Ovary (tissue), 3 donors: ENCODE measurements around the gene CREB3L4.

Experiments used
- POLR2A ChIP-seq: fragments of 450-650 bp; IDR thresholded peaks from one replicate; pipeline ENCODE4 v1.6.1; 2017; ENCODE audit warnings: antibody characterized with exemption, mild to moderate bottlenecking, moderate library complexity
- TF ChIP-seq, protein P1 (sequence below), 3 donors: fragments of 450-650 bp in 2 of 3; fragments of 200-600 bp in 1 of 3; IDR thresholded peaks; one replicate each; pipeline versions ENCODE4 v1.5.1 to v1.8.0; 2016 to 2022; ENCODE audit warnings: antibody characterized with exemption in 3 of 3, mild to moderate bottlenecking in 1 of 3
- donor health status: DM: no; HTN: no; CAD: no.

DNA sequence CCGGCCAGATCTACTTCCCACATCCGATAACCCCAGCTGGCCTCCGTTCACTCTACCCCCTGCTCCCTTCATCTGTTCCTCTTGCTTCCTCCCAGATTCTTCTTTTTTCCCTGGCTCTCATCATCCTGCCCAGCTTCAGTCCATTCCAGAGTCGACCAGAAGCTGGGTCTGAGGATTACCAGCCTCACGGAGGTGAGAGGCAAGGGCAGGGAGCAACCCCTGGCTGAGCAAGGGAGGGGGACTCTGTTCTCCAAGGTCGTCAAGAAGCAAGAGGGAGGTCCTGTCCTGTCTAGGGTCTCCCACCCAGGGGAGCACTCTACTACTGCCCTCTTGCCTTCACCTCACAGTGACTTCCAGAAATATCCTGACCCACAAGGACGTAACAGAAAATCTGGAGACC lies 5.8 kb downstream of the CREB3L4 start:
- TF ChIP-seq, protein P1, sequence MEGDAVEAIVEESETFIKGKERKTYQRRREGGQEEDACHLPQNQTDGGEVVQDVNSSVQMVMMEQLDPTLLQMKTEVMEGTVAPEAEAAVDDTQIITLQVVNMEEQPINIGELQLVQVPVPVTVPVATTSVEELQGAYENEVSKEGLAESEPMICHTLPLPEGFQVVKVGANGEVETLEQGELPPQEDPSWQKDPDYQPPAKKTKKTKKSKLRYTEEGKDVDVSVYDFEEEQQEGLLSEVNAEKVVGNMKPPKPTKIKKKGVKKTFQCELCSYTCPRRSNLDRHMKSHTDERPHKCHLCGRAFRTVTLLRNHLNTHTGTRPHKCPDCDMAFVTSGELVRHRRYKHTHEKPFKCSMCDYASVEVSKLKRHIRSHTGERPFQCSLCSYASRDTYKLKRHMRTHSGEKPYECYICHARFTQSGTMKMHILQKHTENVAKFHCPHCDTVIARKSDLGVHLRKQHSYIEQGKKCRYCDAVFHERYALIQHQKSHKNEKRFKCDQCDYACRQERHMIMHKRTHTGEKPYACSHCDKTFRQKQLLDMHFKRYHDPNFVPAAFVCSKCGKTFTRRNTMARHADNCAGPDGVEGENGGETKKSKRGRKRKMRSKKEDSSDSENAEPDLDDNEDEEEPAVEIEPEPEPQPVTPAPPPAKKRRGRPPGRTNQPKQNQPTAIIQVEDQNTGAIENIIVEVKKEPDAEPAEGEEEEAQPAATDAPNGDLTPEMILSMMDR (IDR thresholded peaks at IDR 0.05): no peak
- TF ChIP-seq POLR2A: no peak
